Activated CD8-positive, alpha-beta memory T cell treated with anti-CD3 and anti-CD28 coated beads for 36 hours (primary cell): ENCODE data around the gene ADK. TPM values are rescaled to one million over a fixed set of nuclear protein-coding genes. Genes with fewer than 3 reads are reported as not detected.
"Not testable (repeated sequence)": the region's sequence is repeated elsewhere in the genome, so short reads cannot be mapped to it uniquely, and the experiment has no call there.

Experiments
- CTCF ChIA-PET: fragments of 350-600 bp; sonication (Branson Sonifier 250); formaldehyde crosslinking; loops from one replicate; lab custom pipeline; 2021; ENCODE audit warnings: antibody characterized with exemption; lab: Charles Lee
- POLR2A ChIA-PET: fragments of 350-600 bp; sonication (Branson Sonifier 250); formaldehyde crosslinking; loops from one replicate; lab custom pipeline; 2021; ENCODE audit warnings: antibody characterized with exemption; lab: Charles Lee
- total RNA-seq, 2 experiments: library from RNA; stranded (reverse); gene quantifications; one replicate each; pipeline ENCODE4 v1.2.3, GENCODE V29; 2021

The ADK gene
- total RNA-seq, 2 experiments from 2014 or later = 62.6 to 64.5 TPM

GRCh38 chr10:74539317-74539716, 388.3 kb downstream of the ADK start:
- POLR2A ChIA-PET = no interaction called here
- CTCF ChIA-PET = no interaction called here

GRCh38 chr10:74541375-74541774, 390.4 kb downstream of the ADK start:
- POLR2A ChIA-PET = no interaction called here

GRCh38 chr10:74542077-74542476, 391.1 kb downstream of the ADK start:
- ChIA-PET CTCF (no interaction called here), POLR2A (no interaction called here)

More at GRCh38 chr10:74541375-74541774, 390.4 kb downstream of the ADK start:
- CTCF ChIA-PET = no interaction called here

GRCh38 chr10:74543276-74543675, 392.3 kb downstream of the ADK start:
- ChIA-PET POLR2A (no interaction called here), CTCF (no interaction called here)

GRCh38 chr10:74544106-74544505, 393.1 kb downstream of the ADK start:
- POLR2A ChIA-PET = no interaction called here
- CTCF ChIA-PET = no interaction called here

- ChIA-PET CTCF (no interaction called here), POLR2A (no interaction called here)
These were observed 397.7 kb downstream of the ADK start for GRCh38 chr10:74548676-74549075.

- POLR2A ChIA-PET = no interaction called here
- CTCF ChIA-PET = no interaction called here
These were observed 405.2 kb downstream of the ADK start for GRCh38 chr10:74556072-74556705.

GRCh38 chr10:74557098-74557497, 406.1 kb downstream of the ADK start:
- CTCF ChIA-PET = interaction anchor here (1.5 kb wide), 1 partner anchor 39 kb away, joined by 3 read pairs; no protein-coding TSS in a partner anchor
- POLR2A ChIA-PET = no interaction called here

- POLR2A ChIA-PET = no interaction called here
- CTCF ChIA-PET = interaction anchor here (1.5 kb wide), 1 partner anchor 38 kb away, joined by 3 read pairs; no protein-coding TSS in a partner anchor
These were observed 407.4 kb downstream of the ADK start for GRCh38 chr10:74558403-74558802.

- POLR2A ChIA-PET = interaction anchor here (0.6 kb wide), 1 partner anchor 40 kb away, joined by 7 read pairs; no protein-coding TSS in a partner anchor
- CTCF ChIA-PET = interaction anchor here (0.5 kb wide), 1 partner anchor 170 kb away, joined by 3 read pairs; no protein-coding TSS in a partner anchor
These were observed 407.9 kb downstream of the ADK start for GRCh38 chr10:74558897-74559296.

GRCh38 chr10:74568896-74569295, 417.9 kb downstream of the ADK start:
- CTCF ChIA-PET = interaction anchor here (0.6 kb wide), 1 partner anchor 620 kb away, joined by 3 read pairs; no protein-coding TSS in a partner anchor
- POLR2A ChIA-PET = not testable (repeated sequence)

GRCh38 chr10:74573497-74573896, 422.5 kb downstream of the ADK start:
- CTCF ChIA-PET, POLR2A ChIA-PET: not testable (repeated sequence)

GRCh38 chr10:74575191-74575720, 424.2 kb downstream of the ADK start:
- CTCF ChIA-PET = no interaction called here
- POLR2A ChIA-PET = no interaction called here

- POLR2A ChIA-PET = no interaction called here
- CTCF ChIA-PET = no interaction called here
These were observed 424.9 kb downstream of the ADK start for GRCh38 chr10:74575912-74576311.

- POLR2A ChIA-PET = no interaction called here
These were observed 425.6 kb downstream of the ADK start for GRCh38 chr10:74576586-74576985.

GRCh38 chr10:74580438-74580837, 429.4 kb downstream of the ADK start:
- POLR2A ChIA-PET, CTCF ChIA-PET: not testable (repeated sequence)

More at GRCh38 chr10:74576586-74576985, 425.6 kb downstream of the ADK start:
- CTCF ChIA-PET = no interaction called here

GRCh38 chr10:74582566-74582965, 431.5 kb downstream of the ADK start:
- ChIA-PET CTCF (no interaction called here), POLR2A (no interaction called here)

GRCh38 chr10:74585231-74586087, 434.4 kb downstream of the ADK start:
- CTCF ChIA-PET = no interaction called here
- POLR2A ChIA-PET = no interaction called here

GRCh38 chr10:74586088-74586585, 435.1 kb downstream of the ADK start:
- ChIA-PET POLR2A (interaction anchor here (0.6 to 0.7 kb wide), 2 partner anchors 154 to 441 kb away, joined by 3 read pairs; no protein-coding TSS in a partner anchor), CTCF (no interaction called here)
